ENCODE results near the gene MYOCD.

GRCh38 chr17:12806630-12807029 lies 140.9 kb downstream of the MYOCD start:
- TF ChIP-seq CTCF (IDR thresholded peaks at IDR 0.05; ENCODE audit: low read depth, low read length, poor library complexity, severe bottlenecking), result no peak
- no peak for TF ChIP-seq EZH2phosphoT487 (IDR thresholded peaks at IDR 0.05; ENCODE audit: borderline replicate concordance, low read length)
